ENCODE results near the gene FNDC3A. TPM values are rescaled to one million over a fixed set of nuclear protein-coding genes. Genes with fewer than 3 reads are reported as not detected.

FNDC3A gene
- total and polyA plus RNA-seq, 3 experiments from 2014 or later, result 8.8 to 22.7 (median 21.8) TPM

GRCh38 chr13:49046002-49046401 is 70.3 kb downstream of the FNDC3A start:
- ChIA-PET CTCF (no interaction called here), POLR2A (no interaction called here)
- no peak overlapping the region for H3K4me3 ChIP-seq (ENCODE audit: low read length)
- Mint-ChIP-seq H3K36me3 (peaks cover 8 to 36% (median 14%) of the 10 kb centered on the region in 3 donors), H3K4me1 (peaks cover 15 to 51% (median 17%) of the 10 kb centered on the region in 3 donors), H3K9me3 (peaks cover 0 to 3% (median 0%) of the 10 kb centered on the region in 5 donors), H3K27me3 (no peaks in the 10 kb centered on the region), H3K4me3 (no peak overlapping the region), H3K27ac (peak overlapping the region in 1 of 8 donors; percentile 13)
- H3K4me1 ChIP-seq (ENCODE audit: insufficient read depth, low read length), result no peaks in the 10 kb centered on the region
- H3K27ac ChIP-seq (ENCODE audit: low read depth, low read length), result no peak overlapping the region
- no peaks in the 10 kb centered on the region for H3K36me3 ChIP-seq (ENCODE audit: insufficient read depth, low read length)
- no peaks in the 10 kb centered on the region for H3K9me3 ChIP-seq (ENCODE audit: low read length)
- no peak for DNase-seq
- H3K27me3 ChIP-seq (ENCODE audit: insufficient read depth, low read length, poor library complexity, severe bottlenecking), result no peaks in the 10 kb centered on the region

DNA sequence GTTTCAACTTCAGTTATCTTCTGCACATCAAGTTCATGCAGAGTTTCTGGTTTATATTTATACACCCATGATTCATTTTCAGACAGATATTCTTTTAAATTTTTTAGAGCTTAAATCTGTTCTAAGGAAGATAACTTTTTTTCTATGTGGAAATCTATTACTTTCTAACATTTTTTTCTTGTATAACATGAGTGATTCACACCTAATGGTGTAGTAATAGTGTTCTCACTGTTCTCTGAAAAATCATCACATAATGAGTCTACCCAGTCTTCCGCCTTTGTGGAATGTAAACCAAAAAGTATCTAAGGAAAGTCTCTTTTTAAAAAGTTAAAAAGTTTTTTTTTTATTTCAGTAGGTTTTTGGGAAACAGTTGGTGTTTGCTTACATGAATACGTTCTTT is 70.8 kb downstream of the FNDC3A start:
- CTCF ChIA-PET, result no interaction called here
- H3K4me3 ChIP-seq (ENCODE audit: low read length), result no peak overlapping the region
- no peaks in the 10 kb centered on the region for H3K27me3 ChIP-seq (ENCODE audit: insufficient read depth, low read length, poor library complexity, severe bottlenecking)
- H3K27me3 Mint-ChIP-seq, result no peaks in the 10 kb centered on the region
- DNase-seq, result no peak
- peaks cover 18 to 55% (median 19%) of the 10 kb centered on the region in 3 donors for H3K4me1 Mint-ChIP-seq
- POLR2A ChIA-PET, result no interaction called here
- H3K9me3 ChIP-seq (ENCODE audit: low read length), result no peaks in the 10 kb centered on the region
- H3K36me3 ChIP-seq (ENCODE audit: insufficient read depth, low read length), result no peaks in the 10 kb centered on the region
- H3K4me1 ChIP-seq (ENCODE audit: insufficient read depth, low read length), result no peaks in the 10 kb centered on the region
- no peak overlapping the region for H3K4me3 Mint-ChIP-seq
- H3K36me3 Mint-ChIP-seq, result peaks cover 9 to 38% (median 15%) of the 10 kb centered on the region in 3 donors
- H3K27ac ChIP-seq (ENCODE audit: low read depth, low read length), result no peak overlapping the region
- H3K9me3 Mint-ChIP-seq, result peaks cover 0 to 3% (median 0%) of the 10 kb centered on the region in 5 donors
- H3K27ac Mint-ChIP-seq, result no peak overlapping the region

DNA sequence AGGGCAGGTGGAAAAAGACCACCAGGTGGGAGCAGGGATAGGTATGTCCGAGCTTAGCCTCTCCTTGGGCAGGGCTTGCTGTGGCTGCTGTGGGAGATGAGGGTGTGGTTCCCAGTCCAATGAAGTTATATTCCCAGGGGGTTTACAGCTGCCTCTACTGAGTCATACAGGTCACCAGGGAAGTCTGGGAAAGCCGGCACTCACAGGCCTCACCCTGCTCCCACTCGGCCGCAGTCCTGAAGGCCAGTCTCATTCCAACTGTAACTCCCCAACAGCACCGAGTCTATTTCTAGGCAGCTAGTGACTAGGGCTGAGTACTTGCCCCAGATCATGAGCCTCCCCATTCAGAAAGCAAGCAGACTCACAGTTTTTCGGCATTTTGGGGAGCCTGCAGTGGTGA is 77.1 kb downstream of the FNDC3A start:
- no peak overlapping the region for H3K27ac Mint-ChIP-seq
- H3K4me1 Mint-ChIP-seq, result peaks cover 13 to 34% (median 18%) of the 10 kb centered on the region in 3 donors
- peaks cover 11 to 21% (median 17%) of the 10 kb centered on the region in 3 donors for H3K36me3 Mint-ChIP-seq
- ChIA-PET POLR2A (no interaction called here), CTCF (no interaction called here)
- Histone ChIP-seq H3K9me3 (ENCODE audit: low read length) (no peaks in the 10 kb centered on the region), H3K27me3 (ENCODE audit: insufficient read depth, low read length, poor library complexity, severe bottlenecking) (no peaks in the 10 kb centered on the region), H3K36me3 (ENCODE audit: insufficient read depth, low read length) (no peaks in the 10 kb centered on the region), H3K4me3 (ENCODE audit: low read length) (no peak overlapping the region), H3K4me1 (ENCODE audit: insufficient read depth, low read length) (no peaks in the 10 kb centered on the region), H3K27ac (ENCODE audit: low read depth, low read length) (no peak overlapping the region)
- no peak overlapping the region for H3K4me3 Mint-ChIP-seq
- peaks cover 0 to 3% (median 0%) of the 10 kb centered on the region in 5 donors for H3K9me3 Mint-ChIP-seq
- DNase-seq, result no peak
- H3K27me3 Mint-ChIP-seq, result no peaks in the 10 kb centered on the region

DNA sequence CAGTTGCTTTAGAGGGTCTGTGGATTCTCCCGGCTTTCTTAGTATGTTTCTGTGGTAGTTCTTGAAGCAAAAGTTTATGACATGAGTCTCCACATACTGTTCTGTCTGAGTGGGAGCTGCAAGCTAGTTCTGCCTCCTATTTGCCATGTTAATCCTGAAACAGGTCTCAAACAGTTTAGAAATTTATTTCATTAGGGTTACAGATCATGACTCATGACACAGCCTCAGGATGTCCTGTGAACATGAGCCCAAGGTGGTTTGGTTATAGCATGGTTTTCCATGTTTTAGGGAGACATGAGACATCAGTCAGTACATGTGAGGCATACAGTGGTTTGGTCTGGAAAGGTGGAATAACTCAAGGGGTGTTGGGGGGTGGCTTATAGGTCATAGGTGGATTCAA is 77.5 kb downstream of the FNDC3A start:
- no peak for DNase-seq
- no peaks in the 10 kb centered on the region for H3K36me3 ChIP-seq (ENCODE audit: insufficient read depth, low read length)
- POLR2A ChIA-PET, result no interaction called here
- no peaks in the 10 kb centered on the region for H3K27me3 ChIP-seq (ENCODE audit: insufficient read depth, low read length, poor library complexity, severe bottlenecking)
- no peak overlapping the region for H3K4me3 Mint-ChIP-seq
- H3K4me1 Mint-ChIP-seq, result peaks cover 13 to 31% (median 18%) of the 10 kb centered on the region in 3 donors
- no peak overlapping the region for H3K27ac ChIP-seq (ENCODE audit: low read depth, low read length)
- peaks cover 0 to 3% (median 0%) of the 10 kb centered on the region in 5 donors for H3K9me3 Mint-ChIP-seq
- no peaks in the 10 kb centered on the region for H3K9me3 ChIP-seq (ENCODE audit: low read length)
- H3K36me3 Mint-ChIP-seq, result peaks cover 13 to 25% (median 21%) of the 10 kb centered on the region in 3 donors
- no peaks in the 10 kb centered on the region for H3K4me1 ChIP-seq (ENCODE audit: insufficient read depth, low read length)
- CTCF ChIA-PET, result no interaction called here
- no peak overlapping the region for H3K4me3 ChIP-seq (ENCODE audit: low read length)
- no peaks in the 10 kb centered on the region for H3K27me3 Mint-ChIP-seq
- no peak overlapping the region for H3K27ac Mint-ChIP-seq

GRCh38 chr13:49053906-49054305 is 78.2 kb downstream of the FNDC3A start:
- Histone ChIP-seq H3K4me3 (ENCODE audit: low read length) (no peak overlapping the region), H3K27ac (ENCODE audit: low read depth, low read length) (no peak overlapping the region), H3K27me3 (ENCODE audit: insufficient read depth, low read length, poor library complexity, severe bottlenecking) (no peaks in the 10 kb centered on the region), H3K9me3 (ENCODE audit: low read length) (no peaks in the 10 kb centered on the region), H3K36me3 (ENCODE audit: insufficient read depth, low read length) (no peaks in the 10 kb centered on the region), H3K4me1 (ENCODE audit: insufficient read depth, low read length) (no peaks in the 10 kb centered on the region)
- H3K27ac Mint-ChIP-seq, result no peak overlapping the region
- H3K36me3 Mint-ChIP-seq, result peaks cover 15 to 26% (median 25%) of the 10 kb centered on the region in 3 donors
- peaks cover 0 to 2% (median 0%) of the 10 kb centered on the region in 5 donors for H3K9me3 Mint-ChIP-seq
- peaks cover 12 to 28% (median 18%) of the 10 kb centered on the region in 3 donors for H3K4me1 Mint-ChIP-seq
- ChIA-PET CTCF (no interaction called here), POLR2A (no interaction called here)
- DNase-seq, result no peak
- no peak overlapping the region for H3K4me3 Mint-ChIP-seq
- H3K27me3 Mint-ChIP-seq, result no peaks in the 10 kb centered on the region

DNA sequence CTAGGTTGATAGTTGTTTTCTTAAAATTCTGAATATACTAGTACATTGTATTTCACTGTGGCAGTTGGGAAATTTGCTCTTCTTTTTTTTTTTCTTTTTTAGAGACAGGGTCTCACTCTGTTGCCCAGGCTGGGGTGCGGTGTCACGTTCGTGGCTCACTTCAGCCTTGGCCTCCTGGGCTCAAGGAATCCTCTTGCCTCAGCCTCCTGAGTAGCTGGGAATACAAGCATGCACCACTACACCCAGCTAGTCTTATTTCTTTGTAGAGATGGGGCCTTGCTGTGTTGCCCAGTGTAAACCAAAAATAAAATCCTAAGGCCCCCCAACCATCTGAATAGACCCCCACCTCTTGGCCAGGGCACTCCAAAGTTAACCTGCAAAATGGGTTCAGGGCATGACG is 79.3 kb downstream of the FNDC3A start:
- ChIA-PET CTCF (no interaction called here), POLR2A (no interaction called here)
- Histone ChIP-seq H3K4me3 (ENCODE audit: low read length) (no peak overlapping the region), H3K4me1 (ENCODE audit: insufficient read depth, low read length) (no peaks in the 10 kb centered on the region), H3K27me3 (ENCODE audit: insufficient read depth, low read length, poor library complexity, severe bottlenecking) (no peaks in the 10 kb centered on the region), H3K36me3 (ENCODE audit: insufficient read depth, low read length) (no peaks in the 10 kb centered on the region), H3K27ac (ENCODE audit: low read depth, low read length) (no peak overlapping the region), H3K9me3 (ENCODE audit: low read length) (no peaks in the 10 kb centered on the region)
- peaks cover 8 to 22% (median 18%) of the 10 kb centered on the region in 3 donors for H3K4me1 Mint-ChIP-seq
- peaks cover 17 to 28% (median 25%) of the 10 kb centered on the region in 3 donors for H3K36me3 Mint-ChIP-seq
- no peak overlapping the region for H3K27ac Mint-ChIP-seq
- H3K27me3 Mint-ChIP-seq, result no peaks in the 10 kb centered on the region
- no peaks in the 10 kb centered on the region for H3K9me3 Mint-ChIP-seq
- H3K4me3 Mint-ChIP-seq, result no peak overlapping the region
- DNase-seq, result no peak

GRCh38 chr13:49057176-49057575 is 81.5 kb downstream of the FNDC3A start:
- peaks cover 5 to 11% (median 8%) of the 10 kb centered on the region in 3 donors for H3K4me1 Mint-ChIP-seq
- H3K4me3 Mint-ChIP-seq, result no peak overlapping the region
- Histone ChIP-seq H3K4me3 (ENCODE audit: low read length) (no peak overlapping the region), H3K4me1 (ENCODE audit: insufficient read depth, low read length) (no peaks in the 10 kb centered on the region), H3K27ac (ENCODE audit: low read depth, low read length) (no peak overlapping the region), H3K27me3 (ENCODE audit: insufficient read depth, low read length, poor library complexity, severe bottlenecking) (no peaks in the 10 kb centered on the region), H3K9me3 (ENCODE audit: low read length) (no peaks in the 10 kb centered on the region), H3K36me3 (ENCODE audit: insufficient read depth, low read length) (no peaks in the 10 kb centered on the region)
- no peak overlapping the region for H3K27ac Mint-ChIP-seq
- H3K36me3 Mint-ChIP-seq, result peaks cover 12 to 26% (median 14%) of the 10 kb centered on the region in 3 donors
- DNase-seq, result no peak
- POLR2A ChIA-PET, result no interaction called here
- H3K27me3 Mint-ChIP-seq, result no peaks in the 10 kb centered on the region
- no peaks in the 10 kb centered on the region for H3K9me3 Mint-ChIP-seq
- CTCF ChIA-PET, result no interaction called here

GRCh38 chr13:49058761-49059160 is 83.0 kb downstream of the FNDC3A start:
- H3K36me3 ChIP-seq (ENCODE audit: insufficient read depth, low read length), result no peaks in the 10 kb centered on the region
- no peaks in the 10 kb centered on the region for H3K27me3 ChIP-seq (ENCODE audit: insufficient read depth, low read length, poor library complexity, severe bottlenecking)
- no peak overlapping the region for H3K4me3 Mint-ChIP-seq
- DNase-seq, result no peak
- H3K27ac Mint-ChIP-seq, result no peak overlapping the region
- H3K36me3 Mint-ChIP-seq, result peaks cover 14 to 26% (median 15%) of the 10 kb centered on the region in 3 donors
- no peaks in the 10 kb centered on the region for H3K4me1 ChIP-seq (ENCODE audit: insufficient read depth, low read length)
- no peaks in the 10 kb centered on the region for H3K27me3 Mint-ChIP-seq
- no peak overlapping the region for H3K27ac ChIP-seq (ENCODE audit: low read depth, low read length)
- ChIA-PET CTCF (no interaction called here), POLR2A (no interaction called here)
- H3K4me1 Mint-ChIP-seq, result peaks cover 3 to 15% (median 12%) of the 10 kb centered on the region in 3 donors
- no peaks in the 10 kb centered on the region for H3K9me3 Mint-ChIP-seq
- H3K9me3 ChIP-seq (ENCODE audit: low read length), result no peaks in the 10 kb centered on the region
- no peak overlapping the region for H3K4me3 ChIP-seq (ENCODE audit: low read length)

All from CD8-positive, alpha-beta memory T cell (primary cell).